HG02623 (cell line): Measurements from ENCODE around the gene NEDD9.

Experiments
- ATAC-seq: cut with Tn5 transposase; IDR thresholded peaks from one replicate; pipeline ENCODE4 v1.9.1; 2021; ENCODE audit warnings: moderate library complexity; ENCODE audit not compliant: unreplicated experiment

NEDD9 gene

DNA sequence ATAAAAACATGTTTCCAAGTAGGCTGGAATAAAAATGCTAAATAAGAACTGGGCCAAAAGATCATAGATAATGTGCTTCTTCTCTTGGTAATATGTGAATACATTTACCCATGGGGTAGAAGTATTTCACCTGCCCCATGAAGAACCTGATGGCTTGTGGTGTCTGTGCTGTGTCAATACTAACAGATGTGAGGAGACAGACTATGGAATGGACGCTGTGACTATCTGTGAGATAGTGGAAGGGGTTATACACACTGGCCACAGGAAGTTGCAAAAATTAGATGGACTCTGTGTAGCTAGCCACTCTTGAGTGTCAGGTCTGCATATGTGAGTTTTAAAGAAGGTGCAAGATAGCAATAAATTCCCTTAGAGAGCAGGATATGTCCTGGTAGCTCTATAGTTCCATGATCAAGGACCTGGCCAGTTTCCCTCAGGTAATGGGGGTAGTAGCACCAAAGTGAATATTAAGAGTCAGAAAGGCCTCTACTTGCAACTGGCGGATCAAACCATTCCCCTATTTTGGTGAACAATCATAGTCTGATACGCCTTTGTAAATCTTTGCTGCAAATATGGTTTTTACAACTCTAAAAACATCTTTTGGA is 48.6 kb downstream of the NEDD9 start:
- no peak for ATAC-seq

DNA sequence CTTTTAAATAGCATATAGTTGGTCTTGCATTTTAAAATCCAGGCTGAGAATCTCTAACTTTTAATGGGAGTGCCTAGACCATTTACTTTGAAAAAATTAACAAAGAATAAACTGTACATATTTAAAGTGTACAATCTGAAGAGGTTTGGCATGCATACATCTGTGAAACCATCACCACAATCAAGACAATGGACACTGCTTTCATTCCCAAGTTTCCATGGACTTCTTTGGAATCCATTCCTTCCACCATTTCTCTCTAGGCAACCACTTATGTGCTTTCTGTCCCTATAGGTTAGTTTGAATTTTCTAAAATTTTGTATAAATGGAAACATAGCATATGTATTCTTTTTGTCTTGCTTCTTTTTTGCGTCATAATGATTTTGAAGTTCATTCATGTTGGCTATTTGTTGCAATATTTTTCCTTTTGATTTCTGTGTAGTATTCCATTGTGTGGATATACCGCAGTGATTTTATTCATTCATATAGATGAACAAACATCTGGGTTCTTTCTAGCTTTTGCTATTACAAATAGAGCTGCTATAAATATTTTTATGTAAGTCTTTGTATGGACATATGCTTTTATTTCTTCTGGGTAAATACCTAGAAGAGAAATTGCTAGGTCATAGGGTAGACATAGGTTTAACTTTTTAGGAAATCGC is 50.9 kb downstream of the NEDD9 start:
- ATAC-seq: no peak

DNA sequence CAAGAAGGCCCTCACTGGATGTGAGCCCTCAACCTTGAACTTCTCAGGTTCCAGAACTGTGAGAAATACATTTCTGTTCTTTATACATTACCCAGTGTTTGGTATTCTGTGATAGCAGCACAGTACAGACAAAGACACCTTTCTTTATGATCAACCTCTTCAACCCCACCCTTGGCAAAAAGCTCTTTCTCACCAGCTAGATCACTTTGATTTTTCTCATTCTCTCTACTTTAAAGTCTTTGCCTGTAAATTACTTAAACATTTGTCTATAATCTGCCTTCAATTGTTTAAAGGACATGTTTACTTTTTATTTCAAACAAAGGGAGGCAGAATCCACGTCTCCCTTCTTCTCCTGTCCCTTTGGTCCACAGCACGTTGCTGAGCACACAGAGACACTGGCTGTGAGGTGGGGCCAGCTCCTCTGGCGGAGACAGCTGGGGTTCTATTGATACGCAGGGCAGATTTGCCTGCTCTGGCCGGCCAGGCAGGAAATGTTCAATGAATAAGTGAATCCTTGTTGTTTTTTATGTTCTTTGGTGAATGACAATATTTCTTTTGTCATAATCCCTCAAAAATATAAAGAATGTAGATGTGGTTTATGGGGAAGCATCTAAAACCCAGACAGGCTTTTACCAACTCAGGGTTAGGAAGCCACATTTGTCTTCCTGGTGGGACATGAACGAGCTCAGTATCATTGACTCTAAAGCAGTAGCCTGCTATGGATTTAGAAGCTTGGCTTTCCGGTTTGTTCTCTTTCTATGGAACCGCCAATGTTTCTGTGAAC is 52.9 kb downstream of the NEDD9 start:
- ATAC-seq: no peak

DNA sequence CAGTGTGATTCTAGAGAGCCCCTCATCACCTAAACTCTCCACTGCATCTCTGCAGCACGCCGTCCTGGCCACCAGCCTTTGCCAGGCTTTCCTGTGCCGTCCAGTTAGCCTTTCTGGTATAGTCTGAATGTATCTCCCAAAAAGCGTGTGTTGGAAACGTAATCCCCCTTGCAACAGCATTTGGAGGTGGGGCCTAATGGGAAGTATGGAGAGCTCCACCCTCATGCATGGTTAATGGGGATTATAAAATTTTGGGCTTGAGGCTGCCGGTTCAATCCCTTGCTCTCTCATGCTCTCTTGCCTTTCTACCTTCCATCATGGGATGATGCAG is 53.4 kb downstream of the NEDD9 start:
- no peak for ATAC-seq

DNA sequence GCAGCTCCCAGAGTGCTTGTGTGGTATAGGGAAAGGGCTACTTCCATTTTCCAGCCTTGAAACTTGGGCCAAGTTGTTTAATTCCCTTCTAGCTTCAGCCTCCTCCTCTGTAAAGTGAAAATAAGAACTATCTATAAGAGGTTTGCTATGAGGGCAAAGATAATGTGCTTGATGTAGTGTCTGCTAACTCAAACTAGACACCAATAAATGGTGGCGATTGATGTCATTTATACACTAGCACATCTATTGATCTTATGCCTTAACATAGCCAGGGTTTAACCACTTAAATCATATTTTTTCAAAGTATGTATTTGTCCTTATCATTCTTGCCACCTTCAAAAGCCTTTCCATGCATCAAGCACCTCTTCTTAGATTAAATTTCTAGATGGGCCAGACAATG is 55.2 kb downstream of the NEDD9 start:
- ATAC-seq: no peak

DNA sequence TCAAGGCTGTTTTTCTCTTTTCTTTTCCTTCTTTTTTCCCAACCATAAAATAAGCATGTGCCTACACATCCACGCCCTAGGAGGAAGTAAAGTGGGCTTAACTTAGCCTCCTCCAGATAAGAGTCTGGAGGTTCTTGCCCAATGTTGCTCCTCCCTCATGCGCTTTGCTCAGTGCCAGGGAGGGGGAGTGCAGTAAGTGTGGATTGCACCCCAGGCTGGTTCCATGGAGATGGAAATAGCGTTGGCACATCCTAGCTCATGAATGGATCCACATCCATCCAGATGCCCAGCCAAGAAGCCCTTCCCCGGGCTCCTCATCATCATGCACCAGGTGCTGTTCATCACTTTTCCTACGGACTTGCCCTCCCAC is 58.2 kb downstream of the NEDD9 start:
- ATAC-seq: no peak

DNA sequence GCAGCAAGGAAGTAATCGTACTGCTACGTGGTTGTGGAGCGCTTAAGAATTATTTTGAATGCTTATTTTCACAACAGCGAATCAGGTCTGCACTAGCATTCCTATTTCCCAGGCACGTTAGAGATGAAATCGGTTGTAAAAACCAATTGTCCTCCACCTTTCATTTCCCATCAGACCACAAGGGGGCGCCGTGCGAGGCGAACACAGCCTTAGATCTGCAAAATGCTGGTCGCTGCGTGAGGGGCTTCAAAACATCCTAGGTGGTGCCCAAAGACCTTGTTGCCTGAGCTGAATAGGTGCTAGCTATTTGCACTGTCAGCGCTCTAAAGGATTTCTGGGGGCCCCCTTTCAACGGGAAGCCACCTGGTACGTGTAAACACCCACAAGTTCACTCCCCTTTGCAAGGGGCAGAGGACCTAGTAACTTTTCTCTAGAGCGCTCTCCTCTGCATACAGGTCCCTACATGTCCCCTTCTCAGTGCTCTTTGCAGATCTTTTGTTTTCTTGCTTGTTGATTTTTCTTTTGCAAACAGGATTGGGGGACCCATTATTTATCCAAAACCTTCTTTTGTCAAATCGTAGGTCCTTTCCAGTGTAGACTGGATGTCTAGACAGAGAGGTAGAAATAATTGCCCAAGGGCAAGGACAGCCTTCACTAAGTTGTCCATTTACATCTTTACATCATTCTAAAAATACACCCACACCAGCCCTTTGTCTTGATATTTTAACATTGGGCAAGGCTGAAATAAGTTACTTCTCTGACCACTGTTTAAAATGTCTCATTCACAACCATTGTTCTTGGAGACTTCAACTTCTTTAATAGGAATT is 59.8 kb downstream of the NEDD9 start:
- no peak for ATAC-seq

DNA sequence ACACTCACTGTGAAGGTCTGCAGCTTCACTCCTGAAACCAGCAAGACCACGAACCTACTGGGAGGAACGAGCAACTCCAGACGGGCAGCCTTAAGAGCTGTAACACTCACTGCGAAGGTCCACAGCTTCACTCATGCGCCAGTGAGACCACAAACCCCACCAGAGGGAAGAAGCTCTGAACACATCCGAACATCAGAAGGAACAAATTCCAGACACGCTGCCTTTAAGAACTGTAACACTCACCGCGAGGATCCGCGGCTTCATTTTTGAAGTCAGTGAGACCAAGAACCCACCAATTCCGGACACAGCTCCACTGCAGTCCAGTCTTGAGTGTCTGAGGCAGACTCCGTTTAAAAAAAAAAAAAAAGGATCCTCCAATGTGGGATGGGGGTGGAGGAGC is 60.5 kb downstream of the NEDD9 start:
- no peak for ATAC-seq

DNA sequence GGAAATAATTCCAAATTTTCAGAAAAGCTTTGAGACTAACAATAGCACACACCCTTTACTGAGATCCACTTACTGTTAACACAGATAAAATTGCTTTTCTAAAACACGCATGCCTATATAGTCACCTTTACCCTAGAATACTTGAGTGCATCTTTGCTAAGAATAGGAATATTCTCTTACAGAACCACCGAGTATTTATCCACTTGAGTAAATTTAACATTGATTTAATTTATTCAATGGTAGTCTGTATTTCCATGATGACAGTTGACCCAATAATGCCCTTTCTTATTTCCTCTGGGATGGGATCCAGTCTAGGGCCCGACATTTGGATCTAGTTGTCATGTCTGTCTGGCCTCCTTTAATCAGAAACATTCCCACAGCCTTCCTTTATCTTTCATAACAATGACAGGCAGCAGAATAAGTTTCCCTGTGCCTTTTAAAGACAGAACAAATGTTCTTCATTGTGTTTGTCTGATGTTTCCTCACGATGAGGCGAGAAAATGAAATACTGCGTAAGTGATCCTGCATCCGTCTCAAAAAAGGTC is 64.3 kb downstream of the NEDD9 start:
- no peak for ATAC-seq

DNA sequence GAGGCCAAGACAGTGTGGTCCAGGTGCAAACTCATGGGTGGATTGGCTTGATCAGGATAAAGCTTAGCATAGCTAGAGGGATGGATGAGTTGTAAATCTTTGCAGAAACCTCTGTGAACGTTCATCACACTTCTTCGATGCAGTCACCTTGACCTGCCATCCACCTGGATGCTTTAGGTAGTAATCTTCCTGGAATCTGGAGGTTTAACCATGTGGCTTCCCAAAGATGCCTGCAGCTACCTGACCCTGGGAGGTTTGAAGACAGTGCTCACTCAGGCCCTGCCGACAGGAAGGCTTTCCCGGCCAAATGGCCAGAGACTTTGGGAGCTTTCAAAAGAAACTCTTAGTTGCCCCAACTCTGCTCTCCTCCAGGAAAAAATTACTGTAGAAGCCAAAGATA is 65.5 kb downstream of the NEDD9 start:
- no peak for ATAC-seq

DNA sequence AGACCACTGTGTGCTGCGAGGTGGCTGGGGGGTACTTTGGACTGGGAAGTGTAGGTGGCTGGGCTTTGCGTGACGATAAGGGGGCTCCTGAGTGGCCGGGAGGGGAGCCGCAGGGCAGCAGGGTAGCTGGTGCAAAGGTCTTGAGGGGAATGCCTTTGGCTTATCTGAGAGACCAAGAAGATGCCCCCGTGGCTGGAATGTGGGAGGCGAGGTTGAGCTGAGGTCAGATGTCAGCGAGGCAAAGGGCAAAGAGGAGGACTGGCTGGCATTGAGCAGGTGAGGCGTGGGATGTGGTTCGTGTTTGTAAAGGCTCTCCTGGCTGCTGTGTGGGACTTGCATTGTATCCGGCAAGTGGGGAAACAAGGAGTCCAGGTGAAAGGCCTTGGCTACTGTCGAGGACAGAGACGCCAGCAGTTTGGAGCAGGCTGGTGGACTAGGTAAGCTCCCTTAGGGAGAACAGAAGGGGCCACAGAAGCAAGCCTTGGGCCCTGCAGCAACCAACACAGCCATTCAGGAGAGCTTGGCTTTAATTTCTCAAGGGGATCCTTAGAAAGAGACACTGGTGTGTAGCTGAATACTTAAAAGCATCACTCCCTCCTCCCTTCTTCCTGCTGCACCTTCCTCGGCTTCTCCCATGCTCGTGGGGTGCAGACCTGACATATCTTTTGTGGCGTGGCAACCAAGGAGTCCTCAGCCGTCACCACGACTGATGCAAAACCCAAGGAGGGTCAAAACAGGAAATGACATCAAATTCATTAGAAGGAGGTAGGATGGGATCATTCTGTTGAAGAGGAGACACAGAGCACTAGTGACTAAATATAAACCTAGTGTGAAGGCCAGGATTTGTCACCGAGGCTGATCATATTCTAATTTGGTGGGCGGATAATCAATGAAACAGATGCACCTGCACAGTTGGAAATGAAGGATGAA is 67.5 kb downstream of the NEDD9 start:
- no peak for ATAC-seq

DNA sequence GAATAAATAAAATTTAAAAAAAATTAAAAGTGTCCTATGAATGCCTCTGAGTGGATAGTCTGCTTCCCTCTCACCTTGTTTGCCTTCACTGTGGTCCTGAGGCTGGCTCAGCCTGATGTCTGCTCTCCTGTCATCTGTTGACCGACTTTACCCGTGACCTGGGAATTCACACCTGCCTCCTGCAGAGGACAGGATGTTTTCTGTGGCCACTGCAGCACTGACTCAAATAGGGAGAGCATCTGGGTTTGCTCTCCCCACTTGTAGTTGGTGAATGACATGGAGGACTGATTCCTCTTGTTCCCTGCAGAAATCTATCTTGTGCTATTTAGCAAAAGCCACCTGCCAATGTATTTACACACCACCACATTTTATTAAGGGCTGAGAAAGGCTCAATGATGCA is 68.5 kb downstream of the NEDD9 start:
- ATAC-seq: no peak

DNA sequence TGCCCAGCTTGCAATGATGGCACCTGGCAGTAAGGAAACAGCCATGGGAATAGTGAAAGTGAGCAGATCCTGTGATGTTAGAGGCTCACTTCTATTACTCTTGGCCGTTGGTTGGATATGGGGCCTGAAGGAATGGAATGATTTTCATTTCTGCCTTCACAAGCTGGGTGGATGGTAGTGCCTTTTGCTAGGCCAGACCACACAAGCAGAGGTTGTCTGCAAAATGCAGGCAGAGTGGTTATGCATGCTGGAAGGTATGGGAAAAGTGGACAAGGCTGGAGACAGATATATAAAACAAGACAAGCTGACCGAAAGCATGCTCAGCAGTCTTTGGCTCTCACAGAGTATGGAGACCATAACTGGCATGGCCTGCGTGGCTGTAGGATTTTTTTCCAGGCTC is 70.2 kb downstream of the NEDD9 start:
- no peak for ATAC-seq

DNA sequence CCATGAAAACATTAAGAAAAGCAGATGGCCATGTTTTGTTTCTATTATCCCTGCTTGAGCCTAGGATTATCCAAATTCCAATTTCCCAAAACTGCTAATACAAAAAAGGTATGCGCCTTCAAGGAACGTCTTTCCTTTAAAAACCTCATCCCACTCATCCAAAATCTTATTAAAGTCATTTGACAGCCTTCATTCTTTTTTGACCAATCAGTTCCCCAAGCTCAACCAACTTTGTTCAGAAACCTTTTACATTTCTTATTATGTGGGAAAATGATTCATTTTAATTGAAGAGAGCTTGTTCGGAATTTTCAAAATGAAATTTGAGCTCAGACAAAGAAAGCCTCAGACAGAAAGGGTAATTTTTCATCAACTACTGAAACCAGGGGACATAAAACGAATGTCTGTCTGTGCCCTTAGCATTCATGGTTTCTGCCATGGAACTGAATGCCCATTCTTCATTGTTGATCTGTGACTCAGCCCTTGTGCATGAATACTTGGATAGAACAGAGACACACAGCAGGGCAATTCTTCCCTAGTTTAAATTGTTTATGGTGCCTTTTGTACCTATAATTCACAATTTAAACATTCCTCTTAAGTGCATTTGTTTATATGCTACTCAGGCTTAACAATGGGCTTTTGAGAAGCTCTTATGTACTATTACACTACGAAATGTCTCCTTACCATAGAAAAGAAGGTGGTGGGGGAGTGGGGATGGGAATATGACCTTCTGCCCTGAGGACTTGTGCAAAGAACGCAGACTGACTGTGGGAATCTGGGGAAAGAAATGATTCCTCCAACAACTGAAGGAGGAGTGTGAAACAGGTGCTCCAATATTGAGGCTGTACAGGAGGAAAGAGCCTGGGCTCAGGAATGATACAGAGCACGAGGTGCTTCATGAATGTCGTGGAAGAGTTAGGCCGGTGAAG is 71.2 kb downstream of the NEDD9 start:
- ATAC-seq: no peak

DNA sequence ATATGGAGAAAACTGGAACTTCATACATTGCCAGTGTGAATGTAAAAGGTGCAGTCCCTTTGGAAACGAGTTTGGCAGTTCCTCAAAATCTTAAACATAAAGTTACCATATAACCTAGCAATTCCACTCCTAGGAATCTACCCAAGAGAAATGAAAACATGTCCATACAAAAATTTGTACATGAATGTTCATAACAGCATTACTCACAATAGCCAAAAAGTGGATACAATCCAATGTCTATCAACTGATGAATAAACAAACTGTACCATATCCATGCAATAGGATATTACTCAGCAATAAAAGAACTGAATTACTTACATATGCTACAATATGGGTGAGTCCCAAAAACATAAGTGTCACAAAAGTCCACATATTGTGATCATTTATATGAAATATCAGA is 72.3 kb downstream of the NEDD9 start:
- no peak for ATAC-seq

DNA sequence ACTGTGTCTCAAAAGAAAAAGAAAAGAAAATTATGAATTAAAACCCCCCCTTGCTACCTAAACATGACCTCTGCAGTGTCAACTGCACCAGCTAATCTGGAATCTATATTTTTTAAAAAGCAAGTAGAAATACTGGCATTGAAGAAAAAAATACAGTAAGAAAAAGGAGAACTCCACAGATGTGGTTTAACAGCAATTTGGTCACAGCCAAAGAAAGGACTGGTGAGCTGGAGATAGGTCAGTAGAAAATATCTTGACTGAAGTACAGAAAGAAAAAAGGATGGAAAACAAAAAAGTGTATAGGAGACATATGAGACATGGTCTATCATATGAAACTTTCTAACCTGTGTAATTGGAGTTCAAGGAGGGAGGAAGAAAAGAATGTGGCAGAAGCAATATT is 76.9 kb downstream of the NEDD9 start:
- no peak for ATAC-seq

DNA sequence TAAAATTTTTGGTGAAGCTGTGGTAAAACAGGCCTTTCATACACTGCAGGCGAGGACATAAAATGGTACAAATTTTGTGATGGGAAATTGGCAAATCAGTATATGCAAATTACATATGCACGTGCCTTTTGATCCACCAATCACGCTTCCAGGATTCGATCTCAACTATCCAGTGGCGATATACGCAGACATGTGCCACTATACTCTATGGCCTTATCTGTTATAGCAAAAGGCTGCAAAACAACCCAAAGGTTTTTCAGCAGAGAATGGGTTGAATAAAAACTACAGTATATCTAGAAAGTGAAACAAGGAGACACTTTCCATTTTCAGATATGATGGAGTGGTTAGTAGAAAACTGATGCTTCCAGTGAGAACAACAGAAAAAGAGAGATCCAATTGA is 79.0 kb downstream of the NEDD9 start:
- ATAC-seq: no peak

DNA sequence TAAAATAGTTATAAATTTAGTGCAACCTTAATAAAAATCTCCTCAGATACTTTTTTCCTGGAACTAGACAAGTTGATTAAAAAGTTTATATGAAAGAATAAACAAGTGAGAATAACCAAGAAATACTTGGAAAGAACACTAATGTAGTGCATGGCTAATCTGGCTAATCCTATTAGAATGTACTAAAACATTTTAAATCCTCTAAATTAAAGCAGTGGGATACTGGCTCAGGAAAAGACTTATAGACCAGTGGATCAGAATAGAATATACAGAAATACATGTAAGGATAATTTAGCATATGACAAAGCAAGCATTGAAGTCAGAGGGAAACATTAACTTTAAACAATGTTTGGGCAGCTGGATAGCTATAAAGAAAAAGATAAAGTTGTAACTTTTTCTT is 79.9 kb downstream of the NEDD9 start:
- no peak for ATAC-seq

DNA sequence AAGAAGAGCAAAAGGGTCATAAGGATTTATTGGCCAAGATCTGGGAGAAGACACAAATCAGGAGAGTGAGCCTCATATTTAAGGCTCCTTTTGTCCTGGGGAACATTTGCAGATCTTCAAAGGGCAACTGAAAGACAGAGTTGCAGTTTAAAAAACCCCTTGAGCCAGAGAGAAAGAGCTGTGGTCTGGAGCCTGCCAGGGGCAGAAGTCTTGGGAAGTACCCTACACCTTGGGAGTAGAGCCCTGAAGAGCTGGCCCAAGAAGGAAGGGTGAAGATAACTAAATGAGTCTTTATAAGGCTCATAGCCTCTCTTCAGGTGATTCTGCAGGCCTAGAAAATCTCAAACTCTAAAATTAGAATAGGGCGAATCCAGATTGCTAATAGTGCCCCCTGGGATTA is 81.0 kb downstream of the NEDD9 start:
- no peak for ATAC-seq
